HG03469 (cell line): ENCODE results near the gene LCA5L.
"Not testable (repeated sequence)": the region's sequence is repeated elsewhere in the genome, so short reads cannot be mapped to it uniquely, and the experiment has no call there.

ENCODE experiments used
- ATAC-seq: cut with Tn5 transposase; IDR thresholded peaks from one replicate; pipeline ENCODE4 v1.9.1; 2021; ENCODE audit warnings: mild to moderate bottlenecking, moderate library complexity, moderate number of reproducible peaks; ENCODE audit not compliant: unreplicated experiment

Gene LCA5L

GRCh38 chr21:39452207-39452969, 6.8 kb upstream of the LCA5L start:
- ATAC-seq, result no peak

- no peak for ATAC-seq
Measured at GRCh38 chr21:39451332-39452206, 6.0 kb upstream of the LCA5L start, which contains the start of gene SH3BGR. Gene SH3BGR, plus strand, starts transcription at chr21:39451970. Its CDS starts 127 bp downstream, at chr21:39452097.

- ATAC-seq, result no peak
Measured at GRCh38 chr21:39447264-39447663, 1.7 kb upstream of the LCA5L start.

GRCh38 chr21:39444421-39445180, 977 bp downstream of the LCA5L start:
- ATAC-seq, result no peak

- ATAC-seq, result no peak
Measured at GRCh38 chr21:39441502-39442475, 3.8 kb downstream of the LCA5L start.

- ATAC-seq, result no peak
Measured at GRCh38 chr21:39439232-39439631, 6.3 kb downstream of the LCA5L start.

GRCh38 chr21:39434950-39435349, 10.6 kb downstream of the LCA5L start:
- ATAC-seq, result no peak

GRCh38 chr21:39430954-39431353, 14.6 kb downstream of the LCA5L start:
- ATAC-seq, result no peak

- no peak for ATAC-seq
Measured at GRCh38 chr21:39430457-39430856, 15.1 kb downstream of the LCA5L start.

GRCh38 chr21:39430016-39430415, 15.6 kb downstream of the LCA5L start:
- ATAC-seq, result no peak

- no peak for ATAC-seq
Measured at GRCh38 chr21:39429445-39429844, 16.1 kb downstream of the LCA5L start.

- no peak for ATAC-seq
Measured at GRCh38 chr21:39422527-39423241, 22.9 kb downstream of the LCA5L start.

- not testable (repeated sequence) for ATAC-seq
Measured at GRCh38 chr21:39419204-39419603, 26.4 kb downstream of the LCA5L start.

GRCh38 chr21:39406065-39406464, 39.5 kb downstream of the LCA5L start:
- no peak for ATAC-seq

- ATAC-seq, result no peak
Measured at GRCh38 chr21:39400173-39400572, 45.4 kb downstream of the LCA5L start.

- ATAC-seq, result no peak
Measured at GRCh38 chr21:39397646-39398385, 47.8 kb downstream of the LCA5L start.

GRCh38 chr21:39392981-39393380, 52.6 kb downstream of the LCA5L start:
- no peak for ATAC-seq

GRCh38 chr21:39390212-39390765, 55.3 kb downstream of the LCA5L start:
- no peak for ATAC-seq
